ENCODE data around the gene RNF13.
"Not testable (repeated sequence)": the region's sequence is repeated elsewhere in the genome, so short reads cannot be mapped to it uniquely, and the experiment has no call there.

RNF13 gene

DNA sequence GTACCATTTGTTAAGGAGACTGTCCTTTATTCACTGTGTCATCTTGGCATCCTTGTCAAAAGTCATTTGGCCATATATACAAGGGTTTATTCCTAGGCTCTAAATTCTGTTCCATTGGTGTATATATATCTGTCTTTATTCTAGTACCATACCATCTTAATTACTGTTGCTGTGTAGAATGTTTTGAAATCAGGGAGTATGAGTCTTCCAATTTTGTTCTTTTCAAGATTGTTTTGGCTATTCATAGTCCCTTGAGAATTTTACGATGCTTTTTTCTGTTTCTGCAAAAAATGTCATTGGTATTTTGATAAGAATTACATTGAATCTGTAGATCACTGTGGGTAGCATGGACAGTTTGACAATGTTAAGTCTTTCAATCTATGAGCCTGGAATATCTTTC is 128.9 kb downstream of the RNF13 start:
- TF ChIP-seq, protein P1, sequence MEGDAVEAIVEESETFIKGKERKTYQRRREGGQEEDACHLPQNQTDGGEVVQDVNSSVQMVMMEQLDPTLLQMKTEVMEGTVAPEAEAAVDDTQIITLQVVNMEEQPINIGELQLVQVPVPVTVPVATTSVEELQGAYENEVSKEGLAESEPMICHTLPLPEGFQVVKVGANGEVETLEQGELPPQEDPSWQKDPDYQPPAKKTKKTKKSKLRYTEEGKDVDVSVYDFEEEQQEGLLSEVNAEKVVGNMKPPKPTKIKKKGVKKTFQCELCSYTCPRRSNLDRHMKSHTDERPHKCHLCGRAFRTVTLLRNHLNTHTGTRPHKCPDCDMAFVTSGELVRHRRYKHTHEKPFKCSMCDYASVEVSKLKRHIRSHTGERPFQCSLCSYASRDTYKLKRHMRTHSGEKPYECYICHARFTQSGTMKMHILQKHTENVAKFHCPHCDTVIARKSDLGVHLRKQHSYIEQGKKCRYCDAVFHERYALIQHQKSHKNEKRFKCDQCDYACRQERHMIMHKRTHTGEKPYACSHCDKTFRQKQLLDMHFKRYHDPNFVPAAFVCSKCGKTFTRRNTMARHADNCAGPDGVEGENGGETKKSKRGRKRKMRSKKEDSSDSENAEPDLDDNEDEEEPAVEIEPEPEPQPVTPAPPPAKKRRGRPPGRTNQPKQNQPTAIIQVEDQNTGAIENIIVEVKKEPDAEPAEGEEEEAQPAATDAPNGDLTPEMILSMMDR (IDR thresholded peaks at IDR 0.05; ENCODE audit: poor library complexity, severe bottlenecking): no peak
- no peak for ATAC-seq (ENCODE audit: low read depth)
- Histone ChIP-seq H3K4me1 (ENCODE audit: insufficient read depth, poor library complexity, severe bottlenecking) (no peaks in the 10 kb centered on the region), H3K36me3 (ENCODE audit: low read depth) (0 out of 2 replicates have a peak, but pooled peaks cover 7% of the 10 kb centered on the region), H3K27ac (ENCODE audit: poor library complexity, severe bottlenecking) (no peak overlapping the region), H3K4me3 (ENCODE audit: severe bottlenecking) (no peak overlapping the region), H3K9me3 (ENCODE audit: severe bottlenecking) (peaks cover 3% of the 10 kb centered on the region), H3K27me3 (ENCODE audit: insufficient read depth, poor library complexity, severe bottlenecking) (no peaks in the 10 kb centered on the region)
- no peak for DNase-seq (ENCODE audit: low spot score)

DNA sequence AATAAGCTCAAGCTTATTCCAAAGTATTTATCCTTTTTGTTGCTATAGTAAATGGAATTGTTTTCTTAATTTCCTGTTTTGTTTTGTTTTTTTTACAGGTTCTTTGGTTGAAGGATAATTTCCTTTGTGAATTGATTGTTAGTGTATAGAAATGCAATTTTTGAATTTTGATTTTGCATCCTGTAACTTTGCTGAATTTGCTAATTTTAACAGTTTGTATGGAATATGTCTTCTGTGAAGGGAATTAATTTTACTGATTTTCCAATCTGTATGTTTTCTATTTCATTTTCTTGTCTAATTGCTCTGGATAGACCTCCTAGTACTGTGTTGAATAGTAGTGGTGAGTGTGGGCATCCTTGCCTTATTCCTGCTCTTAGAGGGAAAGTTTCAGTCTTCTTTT is 129.4 kb downstream of the RNF13 start:
- no peaks in the 10 kb centered on the region for H3K4me1 ChIP-seq (ENCODE audit: insufficient read depth, poor library complexity, severe bottlenecking)
- H3K36me3 ChIP-seq (ENCODE audit: low read depth): 0 out of 2 replicates have a peak, but pooled peaks cover 7% of the 10 kb centered on the region
- no peak overlapping the region for H3K4me3 ChIP-seq (ENCODE audit: severe bottlenecking)
- TF ChIP-seq, protein P1 (IDR thresholded peaks at IDR 0.05; ENCODE audit: poor library complexity, severe bottlenecking): no peak
- H3K9me3 ChIP-seq (ENCODE audit: severe bottlenecking): peaks cover 3% of the 10 kb centered on the region
- H3K27ac ChIP-seq (ENCODE audit: poor library complexity, severe bottlenecking): no peak overlapping the region
- DNase-seq (ENCODE audit: low spot score) (no peak), ATAC-seq (ENCODE audit: low read depth) (no peak)
- H3K27me3 ChIP-seq (ENCODE audit: insufficient read depth, poor library complexity, severe bottlenecking): no peaks in the 10 kb centered on the region

DNA sequence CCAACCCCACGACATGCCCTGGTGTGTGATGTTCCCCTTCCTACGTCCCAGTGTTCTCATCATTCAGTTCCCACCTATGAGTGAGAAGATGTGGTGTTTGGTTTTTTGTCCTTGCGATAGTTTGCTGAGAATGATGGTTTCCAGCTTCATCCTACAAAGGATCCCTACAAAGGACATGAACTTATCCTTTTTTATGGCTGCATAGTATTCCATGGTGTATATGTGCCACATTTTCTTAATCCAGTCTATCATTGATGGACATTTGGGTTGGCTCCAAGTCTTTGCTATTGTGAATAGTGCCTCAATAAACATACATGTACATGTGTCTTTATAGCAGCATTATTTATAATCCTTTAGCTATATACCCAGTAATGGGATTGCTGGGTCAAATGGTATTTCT is 131.0 kb downstream of the RNF13 start:
- H3K27me3 ChIP-seq (ENCODE audit: insufficient read depth, poor library complexity, severe bottlenecking); ATAC-seq (ENCODE audit: low read depth); H3K4me3 ChIP-seq (ENCODE audit: severe bottlenecking); H3K4me1 ChIP-seq (ENCODE audit: insufficient read depth, poor library complexity, severe bottlenecking); DNase-seq (ENCODE audit: low spot score); H3K9me3 ChIP-seq (ENCODE audit: severe bottlenecking); H3K27ac ChIP-seq (ENCODE audit: poor library complexity, severe bottlenecking); H3K36me3 ChIP-seq (ENCODE audit: low read depth): not testable (repeated sequence)

DNA sequence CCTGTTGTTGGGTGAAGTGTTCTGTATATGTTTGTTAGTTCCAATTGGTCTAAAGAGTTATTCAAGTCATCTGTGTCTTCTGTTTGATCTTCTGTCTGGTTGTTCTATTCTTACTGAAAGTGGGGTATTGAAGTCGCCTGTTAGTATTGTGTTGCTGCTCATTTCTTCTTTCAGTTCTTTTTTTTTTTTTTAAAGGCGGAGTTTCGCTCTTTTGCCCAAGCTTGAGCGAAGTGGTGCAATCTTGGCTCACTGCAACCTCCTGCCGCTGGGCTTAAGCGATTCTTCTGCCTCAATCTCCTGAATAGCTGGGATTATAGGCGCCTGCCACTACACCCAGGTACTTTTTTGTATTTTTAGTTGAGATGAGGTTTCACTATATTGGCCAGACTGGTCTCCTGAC is 134.2 kb downstream of the RNF13 start:
- H3K9me3 ChIP-seq (ENCODE audit: severe bottlenecking): peaks cover 3% of the 10 kb centered on the region
- H3K27me3 ChIP-seq (ENCODE audit: insufficient read depth, poor library complexity, severe bottlenecking): no peaks in the 10 kb centered on the region
- DNase-seq (ENCODE audit: low spot score): no peak
- H3K36me3 ChIP-seq (ENCODE audit: low read depth): peaks cover 9% of the 10 kb centered on the region
- H3K27ac ChIP-seq (ENCODE audit: poor library complexity, severe bottlenecking): no peak overlapping the region
- ATAC-seq (ENCODE audit: low read depth): no peak
- TF ChIP-seq, protein P1 (IDR thresholded peaks at IDR 0.05; ENCODE audit: poor library complexity, severe bottlenecking): no peak
- no peak overlapping the region for H3K4me3 ChIP-seq (ENCODE audit: severe bottlenecking)
- no peaks in the 10 kb centered on the region for H3K4me1 ChIP-seq (ENCODE audit: insufficient read depth, poor library complexity, severe bottlenecking)

DNA sequence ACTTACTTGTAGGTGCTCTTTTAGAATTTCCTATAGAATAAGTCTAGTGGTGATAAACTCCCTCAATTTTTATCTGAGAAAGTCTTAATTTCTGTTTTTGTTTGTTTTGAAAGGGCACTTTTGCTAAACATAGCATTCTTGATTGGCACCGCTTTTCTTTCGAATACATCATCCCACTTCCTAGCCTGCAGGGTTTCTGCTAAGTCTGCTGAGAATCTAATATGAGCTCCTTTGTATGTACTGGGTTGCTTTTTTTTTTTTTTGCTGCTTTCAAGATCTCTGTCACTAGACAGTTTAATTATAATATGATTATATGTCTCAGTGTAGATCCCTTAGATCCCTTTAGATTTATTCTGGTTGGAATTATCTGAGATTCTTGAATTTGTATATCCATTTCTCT is 136.2 kb downstream of the RNF13 start:
- ATAC-seq (ENCODE audit: low read depth) (no peak), DNase-seq (ENCODE audit: low spot score) (no peak)
- no peaks in the 10 kb centered on the region for H3K27me3 ChIP-seq (ENCODE audit: insufficient read depth, poor library complexity, severe bottlenecking)
- no peaks in the 10 kb centered on the region for H3K4me1 ChIP-seq (ENCODE audit: insufficient read depth, poor library complexity, severe bottlenecking)
- H3K27ac ChIP-seq (ENCODE audit: poor library complexity, severe bottlenecking): no peak overlapping the region
- TF ChIP-seq, protein P1 (IDR thresholded peaks at IDR 0.05; ENCODE audit: poor library complexity, severe bottlenecking): no peak
- no peaks in the 10 kb centered on the region for H3K9me3 ChIP-seq (ENCODE audit: severe bottlenecking)
- H3K36me3 ChIP-seq (ENCODE audit: low read depth): peaks cover 22% of the 10 kb centered on the region
- H3K4me3 ChIP-seq (ENCODE audit: severe bottlenecking): no peak overlapping the region

Measured in RWPE2 (cell line).